ENCODE data around the gene MED22.
"Not testable (repeated sequence)": the region's sequence is repeated elsewhere in the genome, so short reads cannot be mapped to it uniquely, and the experiment has no call there.

DNA sequence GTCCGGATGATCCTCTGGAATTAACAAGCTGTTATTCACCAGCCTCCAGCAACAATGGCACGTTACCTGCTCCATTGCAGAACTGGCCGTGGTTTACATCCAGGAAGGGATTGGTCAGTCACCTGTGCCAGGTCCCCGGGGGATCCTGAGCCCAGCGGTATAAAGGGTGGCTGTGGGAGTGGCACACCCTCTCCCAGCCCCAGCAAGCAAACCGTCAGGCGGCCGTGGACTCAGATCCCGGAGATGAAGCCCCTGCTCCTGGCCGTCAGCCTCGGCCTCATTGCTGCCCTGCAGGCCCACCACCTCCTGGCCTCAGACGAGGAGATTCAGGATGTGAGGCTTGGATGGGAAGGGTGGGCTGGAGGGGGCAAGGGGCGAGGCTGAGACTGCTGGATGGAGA lies 30.4 kb downstream of the MED22 start:
- not testable (repeated sequence) for TF ChIP-seq CTCF (IDR thresholded peaks at IDR 0.05); ZFX (IDR thresholded peaks at IDR 0.05; ENCODE audit: borderline replicate concordance)

All from 22Rv1 (cell line).